Neuronal stem cell (in vitro differentiated cells): ENCODE data around the gene COL6A1.

ENCODE experiments used
- DNase-seq: peaks from one replicate; pipeline ENCODE4 v3.0.0-alpha.2; 2013; ENCODE audit warnings: low spot score
- H2AFZ ChIP-seq: one replicate; pipeline ENCODE4 v1.6.1; 2013; ENCODE audit warnings: mild to moderate bottlenecking, low read length, inconsistent platforms
- H2AK5ac ChIP-seq: 2 replicates; pipeline ENCODE4 v1.6.1; 2013; ENCODE audit warnings: low read depth, mild to moderate bottlenecking, inconsistent platforms, low read length, moderate library complexity, mixed read lengths
- H2BK120ac ChIP-seq: 2 replicates; pipeline ENCODE4 v1.6.1; 2013; ENCODE audit warnings: low read depth, mild to moderate bottlenecking, inconsistent platforms, low read length, moderate library complexity, mixed read lengths
- H2BK12ac ChIP-seq: one replicate; pipeline ENCODE4 v1.6.1; 2013; ENCODE audit warnings: low read length, inconsistent platforms
- H2BK15ac ChIP-seq: 2 replicates; pipeline ENCODE4 v1.6.1; 2013; ENCODE audit warnings: mild to moderate bottlenecking, low read length, inconsistent platforms, mixed read lengths
- H2BK5ac ChIP-seq: one replicate; pipeline ENCODE4 v1.6.1; 2013; ENCODE audit warnings: inconsistent platforms, mild to moderate bottlenecking, low read length, moderate library complexity
- H3K14ac ChIP-seq: one replicate; pipeline ENCODE4 v1.6.1; 2013; ENCODE audit warnings: low read length, inconsistent platforms
- H3K18ac ChIP-seq: 2 replicates; pipeline ENCODE4 v1.6.1; 2013; ENCODE audit warnings: low read length, inconsistent platforms
- H3K23ac ChIP-seq: 2 replicates; pipeline ENCODE4 v1.6.1; 2013; ENCODE audit warnings: low read depth, mild to moderate bottlenecking, mixed read lengths, low read length, inconsistent platforms; ENCODE audit not compliant: poor library complexity
- H3K27ac ChIP-seq: replicated peaks from 3 replicates; pipeline ENCODE4 v1.5.1; 2013; ENCODE audit warnings: low read length, inconsistent platforms
- H3K27me3 ChIP-seq, 3 experiments: 2 replicates each; pipeline ENCODE4 v1.6.1; 2013; ENCODE audit warnings: low read length in 3 of 3, mild to moderate bottlenecking in 2 of 3, inconsistent platforms in 1 of 3, low read depth in 1 of 3, mixed read lengths in 1 of 3, moderate library complexity in 1 of 3; ENCODE audit not compliant: control insufficient read depth in 3 of 3, insufficient read depth in 3 of 3
- H3K36me3 ChIP-seq, 2 donors: replicated peaks in 1 of 2; 2 replicates each; pipeline ENCODE4 v1.6.1; 2013; ENCODE audit warnings: low read length in 2 of 2; ENCODE audit not compliant: control insufficient read depth in 2 of 2, insufficient read depth in 2 of 2
- H3K4ac ChIP-seq: 2 replicates; pipeline ENCODE4 v1.6.1; 2013; ENCODE audit warnings: inconsistent platforms, mild to moderate bottlenecking, low read length, moderate library complexity
- H3K4me1 ChIP-seq, 2 donors: 1 replicate in 1 of 2; 2 replicates in 1 of 2; pipeline ENCODE4 v1.6.1; 2013; ENCODE audit warnings: low read length in 2 of 2, low read depth in 1 of 2; ENCODE audit not compliant: control insufficient read depth in 2 of 2, insufficient read depth in 1 of 2
- H3K4me2 ChIP-seq: one replicate; pipeline ENCODE4 v1.6.1; 2013; ENCODE audit warnings: mild to moderate bottlenecking, low read length, inconsistent platforms; ENCODE audit not compliant: insufficient read depth, poor library complexity, severe bottlenecking
- H3K4me3 ChIP-seq, 2 donors: 2 replicates each; pipeline ENCODE4 v1.5.1; 2013; ENCODE audit warnings: low read length in 2 of 2, mild to moderate bottlenecking in 2 of 2, inconsistent platforms in 1 of 2, moderate library complexity in 1 of 2
- H3K79me1 ChIP-seq: one replicate; pipeline ENCODE4 v1.6.1; 2013; ENCODE audit warnings: low read depth, mild to moderate bottlenecking, inconsistent platforms, low read length, moderate library complexity
- H3K9ac ChIP-seq: one replicate; pipeline ENCODE4 v1.6.1; 2013; ENCODE audit warnings: mild to moderate bottlenecking, low read depth, low read length, inconsistent platforms; ENCODE audit not compliant: poor library complexity
- H3K9me3 ChIP-seq, 2 donors: replicated peaks in 1 of 2; 2 replicates each; pipeline versions ENCODE3 to v1.6.1; 2013; ENCODE audit warnings: low read length in 2 of 2, mild to moderate bottlenecking in 2 of 2, inconsistent platforms in 1 of 2, low read depth in 1 of 2, mixed read lengths in 1 of 2, moderate library complexity in 1 of 2; ENCODE audit not compliant: control insufficient read depth in 2 of 2, insufficient read depth in 1 of 2
- H4K8ac ChIP-seq: one replicate; pipeline ENCODE4 v1.6.1; 2013; ENCODE audit warnings: low read depth, mild to moderate bottlenecking, inconsistent platforms, low read length, moderate library complexity
- H4K91ac ChIP-seq: one replicate; pipeline ENCODE4 v1.6.1; 2013; ENCODE audit warnings: low read length, low read depth, mild to moderate bottlenecking, inconsistent platforms; ENCODE audit not compliant: poor library complexity
- whole genome bisulfite sequencing, 2 donors: extraction: QIAGEN DNeasy Blood & Tissue Kit; methylation state at CpG; one replicate each; pipeline ENCODE4 v1.1.7; 2013; ENCODE audit warnings: missing lambda C conversion rate in 2 of 2, mixed read lengths in 1 of 2; ENCODE audit not compliant: insufficient read length in 2 of 2, insufficient replicate concordance in 1 of 2; ENCODE audit errors: extremely low coverage in 2 of 2; 5-methylcytosine and 5-hydroxymethylcytosine counted together

The COL6A1 gene

GRCh38 chr21:45986316-45987051 lies 4.9 kb downstream of the COL6A1 start:
- Histone ChIP-seq H2AK5ac (no peak overlapping the region), H3K27ac (no peak overlapping the region), H3K23ac (peak overlapping the region; percentile 55), H3K9me3 (no peaks in the 10 kb centered on the region), H2BK120ac (no peak overlapping the region), H3K27me3 (peaks cover 0 to 8% (median 0%) of the 10 kb centered on the region in 3 experiments), H3K18ac (no peak overlapping the region), H3K36me3 (peaks cover 3 to 49% of the 10 kb centered on the region in 2 donors), H3K4me1 (peaks cover 5 to 8% of the 10 kb centered on the region in 2 donors), H2BK12ac (no peak overlapping the region), H4K8ac (no peak overlapping the region), H2BK5ac (no peak overlapping the region), H3K79me1 (peaks cover 5% of the 10 kb centered on the region), H3K14ac (peak overlapping the region; percentile 38), H2AFZ (no peak overlapping the region), H3K4me2 (no peak overlapping the region), H2BK15ac (no peak overlapping the region), H3K9ac (no peak overlapping the region), H4K91ac (no peak overlapping the region), H3K4ac (no peak overlapping the region), H3K4me3 (no peak overlapping the region)
- no peak for DNase-seq
- no CpG with 5 or more reads among the region's 36 CpGs for WGBS, 2 donors

- Histone ChIP-seq H3K36me3 (peaks cover 3 to 56% of the 10 kb centered on the region in 2 donors), H3K23ac (no peak overlapping the region), H3K14ac (no peak overlapping the region), H2BK5ac (no peak overlapping the region), H3K9me3 (no peaks in the 10 kb centered on the region), H4K91ac (no peak overlapping the region), H4K8ac (no peak overlapping the region), H3K4me2 (no peak overlapping the region), H3K18ac (peak overlapping the region; percentile 28), H3K27me3 (peaks cover 0 to 7% (median 0%) of the 10 kb centered on the region in 3 experiments), H3K9ac (no peak overlapping the region), H3K4me1 (peaks cover 5 to 8% of the 10 kb centered on the region in 2 donors), H2BK15ac (no peak overlapping the region), H3K27ac (no peak overlapping the region), H3K4me3 (no peak overlapping the region), H3K79me1 (peaks cover 5% of the 10 kb centered on the region), H2AFZ (no peak overlapping the region), H2AK5ac (no peak overlapping the region), H2BK12ac (no peak overlapping the region), H2BK120ac (no peak overlapping the region), H3K4ac (no peak overlapping the region)
- whole genome bisulfite sequencing, 2 donors: no CpG with 5 or more reads among the region's 29 CpGs
- DNase-seq: no peak
Observed at GRCh38 chr21:45987121-45987711, 5.6 kb downstream of the COL6A1 start.

- no peak overlapping the region for H3K9ac ChIP-seq
- H3K4ac ChIP-seq: no peak overlapping the region
- no peak for DNase-seq
- H3K9me3 ChIP-seq: no peaks in the 10 kb centered on the region
- no peak overlapping the region for H2AK5ac ChIP-seq
- H3K4me3 ChIP-seq: no peak overlapping the region
- H3K4me2 ChIP-seq: no peak overlapping the region
- H4K8ac ChIP-seq: peak overlapping the region; percentile 43
- H3K4me1 ChIP-seq: no peaks in the 10 kb centered on the region
- no CpG with 5 or more reads among the region's 36 CpGs for WGBS, 2 donors
- H2BK12ac ChIP-seq: no peak overlapping the region
- H2AFZ ChIP-seq: no peak overlapping the region
- no peak overlapping the region for H3K18ac ChIP-seq
- H2BK5ac ChIP-seq: no peak overlapping the region
- no peak overlapping the region for H4K91ac ChIP-seq
- no peak overlapping the region for H3K27ac ChIP-seq
- no peak overlapping the region for H2BK15ac ChIP-seq
- H3K23ac ChIP-seq: no peak overlapping the region
- H3K27me3 ChIP-seq: no peaks in the 10 kb centered on the region
- no peak overlapping the region for H3K14ac ChIP-seq
- H2BK120ac ChIP-seq: no peak overlapping the region
- H3K79me1 ChIP-seq: peaks cover 5% of the 10 kb centered on the region
- peaks cover 8 to 68% of the 10 kb centered on the region in 2 donors for H3K36me3 ChIP-seq
Observed at GRCh38 chr21:45988366-45989347, 7.1 kb downstream of the COL6A1 start.
